ENCODE results near the gene WDR89.

WDR89 gene, protein sequence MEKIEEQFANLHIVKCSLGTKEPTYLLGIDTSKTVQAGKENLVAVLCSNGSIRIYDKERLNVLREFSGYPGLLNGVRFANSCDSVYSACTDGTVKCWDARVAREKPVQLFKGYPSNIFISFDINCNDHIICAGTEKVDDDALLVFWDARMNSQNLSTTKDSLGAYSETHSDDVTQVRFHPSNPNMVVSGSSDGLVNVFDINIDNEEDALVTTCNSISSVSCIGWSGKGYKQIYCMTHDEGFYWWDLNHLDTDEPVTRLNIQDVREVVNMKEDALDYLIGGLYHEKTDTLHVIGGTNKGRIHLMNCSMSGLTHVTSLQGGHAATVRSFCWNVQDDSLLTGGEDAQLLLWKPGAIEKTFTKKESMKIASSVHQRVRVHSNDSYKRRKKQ

DNA sequence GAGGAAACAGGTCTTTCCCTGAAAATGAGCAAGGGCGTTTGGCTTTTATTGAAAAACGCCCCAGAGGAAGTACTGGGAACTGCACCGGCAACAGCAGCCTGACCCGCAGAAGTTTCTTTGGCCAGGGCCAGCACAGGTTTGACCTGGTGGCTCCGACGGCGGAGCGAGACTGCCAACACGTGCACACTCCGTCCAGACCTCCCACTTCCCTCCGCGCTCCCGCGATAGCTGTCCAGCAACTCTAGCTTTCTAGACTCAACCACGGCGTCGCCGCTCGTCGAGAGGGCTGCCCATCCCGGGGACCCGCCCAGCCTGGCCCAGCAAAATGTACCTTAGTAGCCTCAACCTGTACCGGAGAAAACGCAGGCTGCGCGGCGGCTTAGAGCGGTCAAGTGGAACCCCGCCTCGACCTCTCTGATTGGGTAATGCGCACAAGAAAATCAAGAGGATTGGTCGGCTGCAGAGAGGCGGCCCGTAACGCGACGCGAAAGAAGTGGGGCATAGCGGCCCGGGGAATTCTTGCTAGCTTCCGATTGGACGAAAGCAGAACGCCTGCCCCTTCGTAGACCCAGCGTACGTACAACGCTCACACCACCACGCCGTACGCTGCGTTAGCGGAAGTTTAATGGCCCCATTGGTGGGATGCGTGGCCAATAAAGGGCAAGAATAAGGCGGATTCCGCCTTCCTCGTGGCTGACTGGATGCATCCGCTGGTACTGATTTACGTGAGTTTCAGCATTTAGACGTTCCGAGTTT is at the start of gene WDR89:
WDR89 (minus strand) TSS at position 399 of the 756 bp plus-strand sequence. CDS start 41,929 bp downstream, outside the sequence.
- ATAC-seq = peak; percentile 91
- Mint-ChIP-seq H3K4me1 (peaks cover 52% of the 10 kb centered on the region), H3K4me3 (peak within 1 kb of the TSS; percentile 90), H3K27ac (peak within 1 kb of the TSS; percentile 95), H3K36me3 (ENCODE audit: low read depth) (peaks cover 34% of the 10 kb centered on the region), H3K9me3 (peaks cover 6% of the 10 kb centered on the region), H3K27me3 (no peaks in the 10 kb centered on the region)
- peak; percentile 92 for DNase-seq

DNA sequence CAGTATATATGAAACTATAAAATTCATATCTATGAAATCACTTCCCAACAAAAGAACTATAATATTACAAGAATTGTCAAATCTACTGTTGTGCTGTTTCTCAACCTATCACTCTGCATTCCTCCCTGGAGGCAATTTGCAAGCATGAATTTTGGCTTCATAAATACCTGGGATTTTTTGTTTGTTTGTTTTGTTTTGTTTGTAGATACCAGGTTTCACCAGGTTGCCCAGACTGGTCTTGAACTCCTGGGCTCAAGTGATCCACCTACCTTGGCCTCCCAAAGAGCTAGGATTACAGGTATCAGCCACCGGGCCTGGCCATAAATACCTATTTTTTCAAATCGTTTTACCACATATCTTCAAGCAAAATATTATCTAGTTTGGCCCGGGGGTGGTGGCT is 47.5 kb upstream of the WDR89 start:
- DNase-seq = no peak
- no peak overlapping the region for H3K27ac Mint-ChIP-seq

DNA sequence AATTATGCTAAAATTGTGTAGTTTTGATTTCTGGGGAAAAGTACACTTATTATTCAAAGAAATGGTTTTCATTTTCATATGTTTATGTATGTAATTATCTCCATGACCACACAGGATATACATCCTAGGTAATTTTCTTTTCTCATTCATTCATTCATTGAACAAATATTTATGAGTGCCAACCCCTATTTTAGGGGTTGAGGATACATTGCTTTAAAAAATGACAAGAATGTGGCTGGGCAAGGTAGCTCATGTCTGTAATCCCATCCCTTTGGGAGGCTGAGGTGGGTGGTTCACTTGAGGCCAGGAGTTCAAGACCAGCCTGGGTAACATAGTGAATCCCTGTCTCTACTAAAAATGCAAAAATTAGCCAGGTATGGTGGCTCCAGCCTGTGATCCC is 45.3 kb upstream of the WDR89 start:
- DNase-seq = no peak
- no peaks in the 10 kb centered on the region for H3K9me3 Mint-ChIP-seq
- H3K27ac Mint-ChIP-seq = no peak overlapping the region
- H3K36me3 Mint-ChIP-seq (ENCODE audit: low read depth) = peaks cover 13% of the 10 kb centered on the region
- ATAC-seq = no peak
- no peak overlapping the region for H3K4me3 Mint-ChIP-seq
- H3K27me3 Mint-ChIP-seq = no peaks in the 10 kb centered on the region
- peaks cover 7% of the 10 kb centered on the region for H3K4me1 Mint-ChIP-seq

More for the DNA sequence above, 47.5 kb upstream of the WDR89 start:
- H3K4me1 Mint-ChIP-seq = peaks cover 7% of the 10 kb centered on the region
- H3K36me3 Mint-ChIP-seq (ENCODE audit: low read depth) = peaks cover 13% of the 10 kb centered on the region
- no peaks in the 10 kb centered on the region for H3K9me3 Mint-ChIP-seq
- ATAC-seq = no peak
- H3K27me3 Mint-ChIP-seq = no peaks in the 10 kb centered on the region
- no peak overlapping the region for H3K4me3 Mint-ChIP-seq

DNA sequence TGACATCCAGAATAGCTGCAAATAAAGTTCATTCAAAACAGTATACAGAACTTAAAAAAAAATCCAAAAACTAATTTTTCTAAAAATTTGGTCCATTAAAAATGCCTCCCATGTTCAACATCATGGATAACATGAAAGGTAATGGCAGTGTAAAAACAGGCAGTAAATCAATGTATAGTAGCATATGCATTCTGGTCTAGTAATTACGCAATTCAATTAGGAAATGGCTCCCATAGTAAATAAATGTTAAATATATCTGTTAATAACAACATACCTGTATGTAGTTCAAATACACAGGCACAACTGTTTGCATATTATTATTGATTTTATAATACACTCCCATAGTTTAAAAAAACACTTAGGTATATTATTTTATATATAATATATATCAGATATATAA is 43.7 kb upstream of the WDR89 start:
- no peak for ATAC-seq
- H3K9me3 Mint-ChIP-seq = no peaks in the 10 kb centered on the region
- peaks cover 9% of the 10 kb centered on the region for H3K36me3 Mint-ChIP-seq (ENCODE audit: low read depth)
- no peak overlapping the region for H3K4me3 Mint-ChIP-seq
- DNase-seq = no peak
- H3K27ac Mint-ChIP-seq = no peak overlapping the region
- peaks cover 7% of the 10 kb centered on the region for H3K4me1 Mint-ChIP-seq
- H3K27me3 Mint-ChIP-seq = no peaks in the 10 kb centered on the region

DNA sequence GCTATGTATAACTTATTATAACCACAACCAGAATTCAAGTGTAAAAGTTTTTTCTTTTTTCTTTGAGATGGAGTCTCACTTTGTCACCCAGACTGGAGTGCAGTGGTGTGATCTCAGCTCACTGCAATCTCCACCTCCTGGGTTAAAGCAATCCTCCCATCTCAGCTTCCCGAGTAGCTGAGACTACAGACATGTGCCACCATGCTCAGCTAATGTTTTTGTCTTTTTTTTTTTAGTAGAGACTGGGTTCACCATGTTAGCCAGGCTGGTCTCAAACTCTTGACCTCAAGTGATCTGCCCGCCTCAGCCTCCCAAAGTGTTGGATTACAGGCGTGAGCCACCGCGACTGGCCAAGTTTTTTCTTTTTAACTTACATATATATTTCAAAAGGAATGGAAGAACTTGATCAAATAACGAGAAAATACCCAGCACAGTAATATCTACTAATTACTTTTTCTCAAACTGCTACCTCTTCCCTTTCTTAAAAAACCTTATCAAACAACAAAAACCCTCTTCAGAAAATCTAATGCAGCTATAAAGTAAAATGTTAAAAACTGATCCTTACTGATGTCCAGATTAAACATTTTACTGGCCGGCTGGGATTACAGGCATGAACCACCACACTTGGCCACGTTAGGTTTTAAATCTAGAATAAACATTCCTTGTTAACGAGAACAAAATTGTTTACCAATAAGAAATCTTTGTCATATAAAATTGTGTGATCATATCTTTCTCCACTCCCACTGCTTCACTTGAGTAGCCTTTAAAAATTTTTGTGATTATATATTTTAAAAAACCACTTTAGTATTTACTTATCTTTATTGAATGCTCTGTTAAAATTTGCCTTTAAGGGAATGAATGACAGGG is 41.3 kb upstream of the WDR89 start:
- ATAC-seq (no peak), DNase-seq (no peak)
- no peak overlapping the region for H3K4me3 Mint-ChIP-seq
- peaks cover 4% of the 10 kb centered on the region for H3K36me3 Mint-ChIP-seq (ENCODE audit: low read depth)
- peaks cover 7% of the 10 kb centered on the region for H3K4me1 Mint-ChIP-seq
- no peaks in the 10 kb centered on the region for H3K27me3 Mint-ChIP-seq
- H3K27ac Mint-ChIP-seq = no peak overlapping the region
- H3K9me3 Mint-ChIP-seq = no peaks in the 10 kb centered on the region

DNA sequence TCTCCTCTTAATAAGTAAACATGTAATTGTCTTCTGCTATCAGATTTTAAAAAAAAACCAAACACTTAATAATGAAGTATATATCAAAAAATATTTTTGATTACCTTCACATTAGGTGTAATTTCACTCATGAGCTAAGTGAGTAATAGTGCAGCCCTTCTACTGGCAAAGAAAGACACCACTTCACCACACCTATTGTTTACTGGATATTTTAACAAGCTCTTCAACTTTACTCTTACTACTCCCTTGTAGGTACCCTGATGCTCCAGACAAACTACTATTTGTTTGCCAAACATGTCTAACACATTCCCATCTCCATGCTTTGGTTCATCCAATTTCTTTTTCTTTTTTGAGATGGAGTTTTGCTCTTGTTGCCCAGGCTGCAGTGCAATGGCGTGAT is 36.9 kb upstream of the WDR89 start:
- H3K4me1 Mint-ChIP-seq = no peaks in the 10 kb centered on the region
- no peak overlapping the region for H3K27ac Mint-ChIP-seq
- DNase-seq (no peak), ATAC-seq (no peak)
- no peaks in the 10 kb centered on the region for H3K9me3 Mint-ChIP-seq
- no peaks in the 10 kb centered on the region for H3K27me3 Mint-ChIP-seq
- H3K4me3 Mint-ChIP-seq = no peak overlapping the region
- peaks cover 3% of the 10 kb centered on the region for H3K36me3 Mint-ChIP-seq (ENCODE audit: low read depth)

DNA sequence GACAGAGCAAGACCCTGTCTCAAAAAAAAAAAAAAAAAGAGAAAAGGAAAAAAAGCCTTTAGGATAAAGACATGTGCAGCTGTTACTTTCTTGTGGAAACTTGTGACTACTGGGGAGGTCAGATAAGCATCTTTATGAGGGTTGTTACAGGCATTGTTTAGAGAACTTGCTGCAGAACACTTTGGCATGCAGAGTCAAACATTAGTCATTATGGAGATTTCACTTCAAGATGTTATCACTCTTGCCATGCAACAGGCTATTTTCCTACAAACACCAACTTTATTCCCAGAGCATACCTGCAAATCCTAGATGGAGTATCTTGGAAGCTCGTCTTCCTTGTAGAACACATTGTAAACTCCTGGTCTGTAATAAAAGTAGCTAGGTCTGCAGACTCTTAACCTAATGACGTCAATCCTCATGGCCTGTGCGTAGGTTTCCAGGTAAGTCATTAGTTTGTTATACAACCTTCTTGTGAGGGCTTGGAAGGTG is 36.3 kb upstream of the WDR89 start:
- no peaks in the 10 kb centered on the region for H3K4me1 Mint-ChIP-seq
- no peak for DNase-seq
- no peaks in the 10 kb centered on the region for H3K27me3 Mint-ChIP-seq
- H3K27ac Mint-ChIP-seq = no peak overlapping the region
- peaks cover 3% of the 10 kb centered on the region for H3K36me3 Mint-ChIP-seq (ENCODE audit: low read depth)
- no peak overlapping the region for H3K4me3 Mint-ChIP-seq
- no peak for ATAC-seq
- no peaks in the 10 kb centered on the region for H3K9me3 Mint-ChIP-seq

DNA sequence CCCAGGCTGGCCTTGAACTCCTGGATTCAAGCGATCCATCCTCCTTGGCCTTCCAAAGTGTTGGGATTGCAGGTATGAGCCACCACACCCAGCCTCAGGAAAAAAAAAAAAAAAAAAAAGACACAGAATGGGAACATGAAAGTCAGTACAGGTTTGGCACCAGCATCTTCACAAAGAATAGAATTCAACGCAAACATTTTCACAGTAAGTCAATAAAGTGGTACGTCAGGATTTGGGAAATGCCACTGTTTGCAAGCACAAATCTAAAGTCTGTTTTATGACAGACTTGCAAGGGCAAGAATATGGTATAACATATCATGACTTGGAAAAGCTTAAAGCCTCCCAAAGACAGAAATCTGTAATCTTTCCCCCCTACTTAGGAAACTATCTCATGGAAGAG is 34.9 kb upstream of the WDR89 start:
- DNase-seq (no peak), ATAC-seq (no peak)
- H3K27ac Mint-ChIP-seq = no peak overlapping the region
- no peaks in the 10 kb centered on the region for H3K4me1 Mint-ChIP-seq
- no peaks in the 10 kb centered on the region for H3K9me3 Mint-ChIP-seq
- H3K27me3 Mint-ChIP-seq = no peaks in the 10 kb centered on the region
- H3K36me3 Mint-ChIP-seq (ENCODE audit: low read depth) = peaks cover 3% of the 10 kb centered on the region
- no peak overlapping the region for H3K4me3 Mint-ChIP-seq

DNA sequence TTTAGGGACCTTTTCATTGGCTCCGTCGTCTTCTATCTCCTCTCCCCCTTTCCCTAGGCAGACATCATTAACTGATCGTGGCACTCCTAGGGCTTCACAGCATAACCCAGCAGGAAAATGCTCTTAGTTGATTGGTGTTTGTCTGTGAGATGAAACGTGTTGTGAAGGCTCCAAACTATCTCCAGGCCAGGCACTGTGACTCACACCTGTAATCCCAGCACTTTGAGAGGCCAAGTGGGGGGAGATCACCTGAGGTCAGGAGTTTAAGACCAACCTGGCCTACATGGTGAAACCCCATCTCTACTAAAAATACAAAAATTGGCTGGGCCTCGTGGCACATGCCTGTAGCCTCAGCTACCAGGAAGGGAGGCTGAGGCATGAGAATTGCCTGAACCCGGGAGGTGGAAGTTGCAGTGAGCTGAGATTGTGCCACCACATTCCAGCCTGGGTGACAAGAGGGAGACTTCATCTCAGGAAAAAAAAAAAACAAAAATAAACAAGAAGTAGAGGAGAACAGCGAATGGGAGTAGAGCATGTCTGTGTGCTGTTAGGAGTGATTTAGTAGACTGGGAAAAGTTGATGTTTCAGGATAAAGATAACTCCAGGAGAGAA is 32.3 kb upstream of the WDR89 start:
- no peaks in the 10 kb centered on the region for H3K4me1 Mint-ChIP-seq
- H3K36me3 Mint-ChIP-seq (ENCODE audit: low read depth) = peaks cover 1% of the 10 kb centered on the region
- no peak for DNase-seq
- ATAC-seq = no peak
- H3K27me3 Mint-ChIP-seq = no peaks in the 10 kb centered on the region
- no peak overlapping the region for H3K4me3 Mint-ChIP-seq
- H3K27ac Mint-ChIP-seq = no peak overlapping the region
- H3K9me3 Mint-ChIP-seq = no peaks in the 10 kb centered on the region

DNA sequence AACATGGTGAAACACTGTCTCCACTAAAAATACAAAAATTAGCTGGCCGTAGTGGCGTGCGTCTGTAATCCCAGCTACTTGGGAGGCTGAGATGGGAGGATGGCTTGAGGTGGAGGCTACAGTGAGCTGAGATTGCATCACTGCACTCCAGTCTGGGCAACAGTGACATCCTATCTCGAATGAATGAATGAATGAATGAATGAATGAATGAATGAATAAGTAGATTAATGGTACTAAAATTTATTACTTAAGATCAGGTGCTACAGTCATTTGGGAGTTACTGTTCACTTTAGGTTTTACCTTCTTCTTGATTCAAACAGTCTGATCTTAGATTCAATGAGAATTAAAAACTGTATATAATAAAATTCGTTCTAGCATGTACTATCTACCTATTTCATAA is 31.6 kb upstream of the WDR89 start:
- Mint-ChIP-seq H3K9me3 (no peaks in the 10 kb centered on the region), H3K36me3 (ENCODE audit: low read depth) (peaks cover 1% of the 10 kb centered on the region), H3K4me3 (no peak overlapping the region), H3K27ac (no peak overlapping the region), H3K4me1 (no peaks in the 10 kb centered on the region), H3K27me3 (no peaks in the 10 kb centered on the region)
- DNase-seq = no peak
- ATAC-seq = no peak

DNA sequence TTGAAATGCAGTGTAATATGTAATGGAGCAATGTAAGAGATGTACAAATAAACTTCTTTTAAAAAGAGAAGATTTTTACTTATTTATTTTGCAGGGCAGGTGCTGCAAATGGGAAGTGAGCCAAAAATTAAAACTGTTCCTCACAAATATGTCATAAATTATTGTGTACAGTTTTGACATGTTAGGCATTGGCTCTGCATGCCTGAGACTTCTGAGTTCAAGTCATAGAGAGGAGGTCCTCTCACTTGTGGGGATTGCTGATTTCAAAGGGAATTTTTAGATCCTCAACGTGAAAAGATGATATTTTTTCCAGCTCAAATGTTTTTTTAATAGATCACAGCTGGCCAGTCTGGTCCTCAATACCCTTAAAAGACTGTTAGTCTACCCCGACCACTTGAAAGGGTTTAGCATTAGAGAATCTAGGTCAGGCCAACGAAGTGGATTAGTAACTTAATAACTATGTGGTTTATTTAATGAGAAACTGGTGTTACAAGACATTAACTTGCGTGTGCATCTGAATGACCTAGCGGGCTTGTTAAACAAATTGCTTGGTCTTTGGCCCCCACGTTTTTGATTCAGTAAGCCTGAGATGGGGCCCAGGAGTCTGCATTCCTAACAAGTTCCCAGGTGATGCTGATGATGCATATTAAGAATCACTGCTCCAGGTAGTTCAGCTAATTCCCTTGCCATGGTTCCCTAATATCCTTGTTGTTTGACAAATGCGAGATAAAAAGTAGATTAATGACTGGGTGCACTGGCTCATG is 30.9 kb upstream of the WDR89 start:
- H3K27ac Mint-ChIP-seq = no peak overlapping the region

DNA sequence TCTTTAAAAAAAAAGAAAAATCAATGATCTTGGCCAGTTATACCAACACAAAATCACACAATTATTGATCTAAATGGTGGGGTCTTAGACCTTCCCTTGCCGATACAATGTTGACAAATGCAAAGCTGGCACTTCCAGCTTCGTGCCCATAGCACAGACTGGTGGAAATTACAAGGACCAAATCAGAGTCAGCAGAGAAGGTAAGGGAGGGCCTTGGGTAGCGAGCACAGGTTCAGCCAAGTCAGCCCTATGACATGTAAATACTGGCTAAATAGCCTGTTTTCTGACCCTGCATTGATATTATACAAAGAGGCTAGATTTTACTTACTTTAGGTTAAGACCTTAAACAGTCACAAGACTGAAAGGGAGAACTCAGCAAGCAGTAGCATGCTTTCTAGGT is 30.3 kb upstream of the WDR89 start:
- Mint-ChIP-seq H3K9me3 (no peaks in the 10 kb centered on the region), H3K4me1 (no peaks in the 10 kb centered on the region), H3K36me3 (ENCODE audit: low read depth) (peaks cover 1% of the 10 kb centered on the region), H3K27ac (no peak overlapping the region), H3K4me3 (no peak overlapping the region), H3K27me3 (no peaks in the 10 kb centered on the region)
- ATAC-seq = no peak
- DNase-seq = no peak

More for the DNA sequence above, 30.9 kb upstream of the WDR89 start:
- Mint-ChIP-seq H3K9me3 (no peaks in the 10 kb centered on the region), H3K4me3 (no peak overlapping the region), H3K36me3 (ENCODE audit: low read depth) (peaks cover 1% of the 10 kb centered on the region), H3K27me3 (no peaks in the 10 kb centered on the region), H3K4me1 (no peaks in the 10 kb centered on the region)
- no peak for DNase-seq
- no peak for ATAC-seq

DNA sequence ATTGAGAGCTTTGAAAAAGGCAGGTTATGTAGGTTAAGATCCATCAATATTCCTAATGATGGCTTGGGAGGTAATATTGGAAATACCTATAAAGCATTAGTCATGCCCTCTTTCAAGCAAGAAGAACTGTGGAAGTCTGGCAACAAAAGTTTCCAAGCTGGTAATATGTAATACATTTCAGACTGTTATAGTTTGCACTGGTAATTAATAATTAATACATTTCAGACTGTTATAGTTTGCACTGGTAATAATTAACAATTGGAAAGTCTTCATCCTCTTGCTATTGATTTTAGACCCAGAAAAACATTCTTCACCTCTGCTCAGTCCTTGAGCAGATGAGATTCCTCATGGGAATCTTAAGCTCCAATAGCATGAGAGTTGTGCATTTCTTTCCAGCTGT is 29.0 kb upstream of the WDR89 start:
- H3K9me3 Mint-ChIP-seq = no peaks in the 10 kb centered on the region

More for the DNA sequence above, 29.0 kb upstream of the WDR89 start:
- no peak overlapping the region for H3K4me3 Mint-ChIP-seq
- no peaks in the 10 kb centered on the region for H3K27me3 Mint-ChIP-seq
- no peak overlapping the region for H3K27ac Mint-ChIP-seq
- peaks cover 1% of the 10 kb centered on the region for H3K36me3 Mint-ChIP-seq (ENCODE audit: low read depth)
- H3K4me1 Mint-ChIP-seq = no peaks in the 10 kb centered on the region
- no peak for ATAC-seq
- DNase-seq = no peak
